GM12878 (cell line): ENCODE results near the gene USP34.

Experiments
- BCLAF1 ChIP-seq: fragments of 450-650 bp; IDR thresholded peaks from 2 replicates; pipeline ENCODE4 v1.6.1; 2017; ENCODE audit warnings: antibody characterized with exemption, mild to moderate bottlenecking, moderate library complexity
- NFYB ChIP-seq: IDR thresholded peaks from 2 replicates; pipeline ENCODE4 v1.6.1; 2011; ENCODE audit warnings: low read depth, mild to moderate bottlenecking, low read length, improper control_type of control experiment, moderate library complexity; ENCODE audit not compliant: insufficient read depth
- RBBP5 ChIP-seq: fragments of 200-600 bp; sonication (generic); conservative IDR thresholded peaks from 2 replicates; pipeline ENCODE4 v1.6.1; 2016
- RFX5 ChIP-seq: IDR thresholded peaks from 2 replicates; pipeline ENCODE4 v1.6.1; 2011; ENCODE audit warnings: low read depth, low read length, improper control_type of control experiment
- USF2 ChIP-seq: IDR thresholded peaks from 2 replicates; pipeline ENCODE4 v1.6.1; 2011; ENCODE audit warnings: low read depth, low read length, improper control_type of control experiment, borderline replicate concordance

GRCh38 chr2:61499060-61499459 lies 28.2 kb upstream of the USP34 start:
- TF ChIP-seq NFYB: no peak
- TF ChIP-seq USF2: no peak
- TF ChIP-seq RBBP5: no peak
- no peak for TF ChIP-seq RFX5
- no peak for TF ChIP-seq BCLAF1
